Tibial nerve (tissue), 4 donors: ENCODE data around the gene CBX6. TPM values are rescaled to one million over a fixed set of nuclear protein-coding genes. Genes with fewer than 3 reads are reported as not detected.

ENCODE experiments used
- DNase-seq, 2 donors: peaks; one replicate each; pipeline ENCODE4 v3.0.0-alpha.2; 2019; ENCODE audit warnings: low spot score in 2 of 2
- H3K27ac ChIP-seq, 4 donors: fragments of 200-600 bp; sonication (generic) in 3 of 4; one replicate each; pipeline ENCODE4 v1.5.1; 2017 to 2019; ENCODE audit warnings: mild to moderate bottlenecking in 1 of 4
- H3K27me3 ChIP-seq, 2 donors: fragments of 200-600 bp; sonication (generic) in 1 of 2; one replicate each; pipeline versions ENCODE4 v1.5.1 to v1.6.0; 2017 to 2019
- H3K36me3 ChIP-seq, 3 donors: fragments of 200-600 bp; sonication (generic); one replicate each; pipeline ENCODE4 v1.5.1; 2018 to 2019
- H3K4me1 ChIP-seq, 4 donors: fragments of 200-600 bp; sonication (generic) in 3 of 4; one replicate each; pipeline ENCODE4 v1.5.1; 2017 to 2019
- H3K4me3 ChIP-seq, 4 donors: fragments of 200-600 bp; sonication (generic) in 3 of 4; one replicate each; pipeline ENCODE4 v1.5.1; 2017 to 2019; ENCODE audit warnings: mild to moderate bottlenecking in 1 of 4, moderate library complexity in 1 of 4
- H3K9me3 ChIP-seq, 4 donors: fragments of 200-600 bp; sonication (generic) in 3 of 4; one replicate each; pipeline ENCODE4 v1.5.1; 2017 to 2019
- CTCF ChIP-seq, 5 experiments: fragments of 200-600 bp in 3 of 5; fragments of 450-650 bp in 2 of 5; sonication (generic) in 3 of 5; IDR thresholded peaks; one replicate each; pipeline ENCODE4 v1.5.1; 2016 to 2019; ENCODE audit warnings: antibody characterized with exemption in 5 of 5, mild to moderate bottlenecking in 3 of 5, moderate library complexity in 2 of 5
- EP300 ChIP-seq, 2 donors: sonication (generic); formaldehyde crosslinking; IDR thresholded peaks; one replicate each; pipeline ENCODE4 v1.6.1; 2017; ENCODE audit warnings: antibody characterized with exemption in 2 of 2, mild to moderate bottlenecking in 1 of 2
- POLR2A ChIP-seq, 2 donors: fragments of 450-650 bp; IDR thresholded peaks; one replicate each; pipeline ENCODE4 v1.6.1; 2017; ENCODE audit warnings: antibody characterized with exemption in 2 of 2, mild to moderate bottlenecking in 2 of 2, moderate library complexity in 2 of 2
- WGBS, 2 donors: methylation state at CpG; one replicate each; pipeline ENCODE4 v1.1.5; 2018; 5-methylcytosine and 5-hydroxymethylcytosine counted together
- total RNA-seq, 4 donors: library from RNA; depleted of rRNA; stranded (reverse); fragments of >200 nt; gene quantifications; one replicate each; pipeline ENCODE4 v1.1.0, GENCODE V29; 2016

The CBX6 gene
- 10 to 100 TPM; 50.0 to 78.0 (median 56.8) TPM for total RNA-seq

- peaks cover 0 to 15% (median 0%) of the 10 kb centered on the region in 3 donors for H3K36me3 ChIP-seq
- peaks cover 0 to 45% (median 30%) of the 10 kb centered on the region in 4 donors for H3K4me1 ChIP-seq
- WGBS, 2 donors: 0% methylated on average over 12 to 16 of the region's 73 CpGs
- TF ChIP-seq CTCF (IDR thresholded peaks at IDR 0.05) (peak in 1 of 5 experiments; percentile 47), EP300 (IDR thresholded peaks at IDR 0.05) (peak; percentile 19 to 77), POLR2A (IDR thresholded peaks at IDR 0.05) (peak; percentile 61 to 75)
- peak; percentile 94 to 96 for DNase-seq
- no peaks in the 10 kb centered on the region for H3K9me3 ChIP-seq
- peak within 1 kb of the TSS; percentile 86 to 96 (median 95) for H3K27ac ChIP-seq
- H3K27me3 ChIP-seq: no peaks in the 10 kb centered on the region
- peak within 1 kb of the TSS; percentile 68 to 84 (median 80) for H3K4me3 ChIP-seq
Measured at GRCh38 chr22:38872172-38872830, at the start of gene CBX6. CBX6 (minus strand) TSS chr22:38872216; CDS start chr22:38872190, 26 bp downstream.

GRCh38 chr22:38921806-38922205 is 49.8 kb upstream of the CBX6 start:
- Histone ChIP-seq H3K27me3 (no peaks in the 10 kb centered on the region), H3K27ac (no peak overlapping the region), H3K4me1 (peaks cover 0 to 32% (median 21%) of the 10 kb centered on the region in 4 donors), H3K36me3 (no peaks in the 10 kb centered on the region), H3K4me3 (no peak overlapping the region), H3K9me3 (no peaks in the 10 kb centered on the region)
- TF ChIP-seq EP300 (IDR thresholded peaks at IDR 0.05) (no peak), CTCF (IDR thresholded peaks at IDR 0.05) (no peak), POLR2A (IDR thresholded peaks at IDR 0.05) (no peak)
- WGBS, 2 donors: 78 to 84% methylated on average over 4 of the region's 4 CpGs
- DNase-seq: no peak

- H3K4me1 ChIP-seq: peaks cover 0 to 31% (median 21%) of the 10 kb centered on the region in 4 donors
- no peaks in the 10 kb centered on the region for H3K36me3 ChIP-seq
- TF ChIP-seq EP300 (IDR thresholded peaks at IDR 0.05) (no peak), POLR2A (IDR thresholded peaks at IDR 0.05) (no peak), CTCF (IDR thresholded peaks at IDR 0.05) (no peak)
- no peaks in the 10 kb centered on the region for H3K9me3 ChIP-seq
- no peaks in the 10 kb centered on the region for H3K27me3 ChIP-seq
- H3K4me3 ChIP-seq: no peak overlapping the region
- 72 to 80% methylated on average over 6 of the region's 6 CpGs for whole genome bisulfite sequencing, 2 donors
- no peak for DNase-seq
- no peak overlapping the region for H3K27ac ChIP-seq
Measured at GRCh38 chr22:38921120-38921519, 49.1 kb upstream of the CBX6 start.

- H3K4me3 ChIP-seq: no peak overlapping the region
- 85 to 97% methylated on average over 1 of the region's 1 CpG for WGBS, 2 donors
- no peaks in the 10 kb centered on the region for H3K36me3 ChIP-seq
- DNase-seq: no peak
- no peaks in the 10 kb centered on the region for H3K9me3 ChIP-seq
- peaks cover 0 to 19% (median 14%) of the 10 kb centered on the region in 4 donors for H3K4me1 ChIP-seq
- no peak overlapping the region for H3K27ac ChIP-seq
- H3K27me3 ChIP-seq: no peaks in the 10 kb centered on the region
- TF ChIP-seq POLR2A (IDR thresholded peaks at IDR 0.05) (no peak), EP300 (IDR thresholded peaks at IDR 0.05) (no peak), CTCF (IDR thresholded peaks at IDR 0.05) (no peak)
Measured at GRCh38 chr22:38919631-38920190, 47.7 kb upstream of the CBX6 start.

- Histone ChIP-seq H3K36me3 (no peaks in the 10 kb centered on the region), H3K27me3 (no peaks in the 10 kb centered on the region), H3K4me3 (no peak overlapping the region), H3K4me1 (no peaks in the 10 kb centered on the region), H3K9me3 (no peaks in the 10 kb centered on the region), H3K27ac (no peak overlapping the region)
- 76 to 80% methylated on average over 1 of the region's 1 CpG for WGBS, 2 donors
- TF ChIP-seq EP300 (IDR thresholded peaks at IDR 0.05) (no peak), POLR2A (IDR thresholded peaks at IDR 0.05) (no peak), CTCF (IDR thresholded peaks at IDR 0.05) (no peak)
- DNase-seq: no peak
Measured at GRCh38 chr22:38911434-38911833, 39.4 kb upstream of the CBX6 start.
